OCI-LY3 (cell line): Measurements from ENCODE around the gene HPS1.

Source experiments
- H2AFZ ChIP-seq: fragments of 200-600, 300-600 bp; shearing (Covaris generic); 2 replicates; pipeline ENCODE4 v1.6.0; 2014; ENCODE audit warnings: antibody characterized with exemption, low read depth, low read length
- H3K27ac ChIP-seq: fragments of 200-600, 300-600 bp; sonication (generic); 2 replicates; pipeline ENCODE4 v1.5.1; 2014; ENCODE audit warnings: mild to moderate bottlenecking, low read length, moderate library complexity, mixed read lengths
- H3K27me3 ChIP-seq: fragments of 200-600, 300-600 bp; sonication (generic); 2 replicates; pipeline ENCODE4 v1.6.1; 2014; ENCODE audit warnings: low read depth, low read length, mixed read lengths
- H3K36me3 ChIP-seq: fragments of 200-600, 300-600 bp; sonication (generic); replicated peaks from 2 replicates; pipeline ENCODE3; 2014; ENCODE audit warnings: low read depth, low read length, mixed read lengths
- H3K4me1 ChIP-seq: fragments of 300-600, 200-600 bp; sonication (generic); 2 replicates; pipeline ENCODE4 v1.6.1; 2014; ENCODE audit warnings: low read length, mixed read lengths
- H3K4me2 ChIP-seq: fragments of 200-600, 300-600 bp; sonication (generic); 2 replicates; pipeline ENCODE4 v1.6.1; 2014; ENCODE audit warnings: low read length, mixed read lengths
- H3K4me3 ChIP-seq: fragments of 300-600, 200-600 bp; sonication (generic); 2 replicates; pipeline ENCODE4 v1.5.1; 2014; ENCODE audit warnings: antibody characterized with exemption, mild to moderate bottlenecking, low read length, moderate library complexity
- H3K79me2 ChIP-seq: fragments of 300-600, 200-600 bp; shearing (Covaris generic); 2 replicates; pipeline ENCODE4 v1.6.1; 2014; ENCODE audit warnings: mild to moderate bottlenecking, low read length, mixed read lengths
- H3K9ac ChIP-seq: fragments of 300-600, 200-600 bp; shearing (Covaris generic); 2 replicates; pipeline ENCODE4 v1.6.0; 2014; ENCODE audit warnings: mild to moderate bottlenecking, low read length, moderate library complexity
- H3K9me3 ChIP-seq: fragments of 200-600, 300-600 bp; shearing (Covaris generic); 2 replicates; pipeline ENCODE4 v1.6.1; 2014; ENCODE audit warnings: low read length, mixed read lengths; ENCODE audit not compliant: insufficient read depth
- H4K20me1 ChIP-seq: fragments of 200-600, 300-600 bp; sonication (generic); 2 replicates; pipeline ENCODE4 v1.6.1; 2016; ENCODE audit warnings: low read length, mixed read lengths; ENCODE audit not compliant: insufficient read depth
- CTCF ChIP-seq: fragments of 200-600, 300-600 bp; sonication (generic); IDR thresholded peaks from 2 replicates; pipeline ENCODE4 v1.5.1; 2014; ENCODE audit warnings: antibody characterized with exemption, low read length, low read depth
- EZH2phosphoT487 ChIP-seq: fragments of 200-600 bp; shearing (Covaris generic); IDR thresholded peaks from 2 replicates; pipeline ENCODE4 v1.6.1; 2018; ENCODE audit warnings: antibody characterized with exemption, mixed run types, low read depth

Gene HPS1

GRCh38 chr10:98414578-98414931 lies 32.2 kb downstream of the HPS1 start:
- H3K27ac ChIP-seq = no peak overlapping the region

GRCh38 chr10:98411768-98412167 lies 35.0 kb downstream of the HPS1 start:
- Histone ChIP-seq H3K4me2 (no peak overlapping the region; the same call in 1 of the 2 replicates), H3K36me3 (no peaks in the 10 kb centered on the region), H3K27me3 (no peaks in the 10 kb centered on the region), H4K20me1 (no peaks in the 10 kb centered on the region), H2AFZ (no peak overlapping the region), H3K27ac (no peak overlapping the region), H3K79me2 (no peaks in the 10 kb centered on the region), H3K9ac (no peak overlapping the region), H3K9me3 (no peaks in the 10 kb centered on the region), H3K4me3 (no peak overlapping the region), H3K4me1 (peaks cover 25% of the 10 kb centered on the region)
- TF ChIP-seq EZH2phosphoT487 (no peak), CTCF (no peak)

More at GRCh38 chr10:98414578-98414931, 32.2 kb downstream of the HPS1 start:
- no peak for TF ChIP-seq EZH2phosphoT487
- no peak for TF ChIP-seq CTCF
- H3K9ac ChIP-seq = no peak overlapping the region
- H3K4me1 ChIP-seq = peaks cover 12% of the 10 kb centered on the region
- H3K27me3 ChIP-seq = no peaks in the 10 kb centered on the region
- no peak overlapping the region for H2AFZ ChIP-seq
- H3K4me3 ChIP-seq = no peak overlapping the region
- H4K20me1 ChIP-seq = no peaks in the 10 kb centered on the region
- H3K79me2 ChIP-seq = no peaks in the 10 kb centered on the region
- no peaks in the 10 kb centered on the region for H3K9me3 ChIP-seq
- no peak overlapping the region for H3K4me2 ChIP-seq
- H3K36me3 ChIP-seq = no peaks in the 10 kb centered on the region

GRCh38 chr10:98411166-98411565 lies 35.6 kb downstream of the HPS1 start:
- Histone ChIP-seq H4K20me1 (no peaks in the 10 kb centered on the region), H3K9me3 (no peaks in the 10 kb centered on the region), H3K79me2 (no peaks in the 10 kb centered on the region), H3K4me3 (no peak overlapping the region), H3K4me2 (no peak overlapping the region), H3K4me1 (peaks cover 28% of the 10 kb centered on the region), H3K36me3 (no peaks in the 10 kb centered on the region), H3K9ac (no peak overlapping the region), H3K27ac (no peak overlapping the region), H2AFZ (no peak overlapping the region), H3K27me3 (no peaks in the 10 kb centered on the region)
- TF ChIP-seq EZH2phosphoT487 (no peak), CTCF (no peak)

- H3K79me2 ChIP-seq = no peaks in the 10 kb centered on the region
- H3K4me3 ChIP-seq = no peak overlapping the region
- H3K4me2 ChIP-seq = no peak overlapping the region
- H3K36me3 ChIP-seq = no peaks in the 10 kb centered on the region
- H3K9ac ChIP-seq = no peak overlapping the region
- H3K27ac ChIP-seq = no peak overlapping the region
- H4K20me1 ChIP-seq = no peaks in the 10 kb centered on the region
- H2AFZ ChIP-seq = no peak overlapping the region
- H3K27me3 ChIP-seq = no peaks in the 10 kb centered on the region
- no peaks in the 10 kb centered on the region for H3K9me3 ChIP-seq
- no peak for TF ChIP-seq EZH2phosphoT487
- no peak for TF ChIP-seq CTCF
- peaks cover 32% of the 10 kb centered on the region for H3K4me1 ChIP-seq
These were observed 36.0 kb downstream of the HPS1 start for GRCh38 chr10:98410759-98411158.
